Activated CD8-positive, alpha-beta memory T cell treated with anti-CD3 and anti-CD28 coated beads, Interleukin-2, amount 50 U/mL, for 1 hour (primary cell): ENCODE results near the gene ZNF484.
"Not testable (repeated sequence)": the region's sequence is repeated elsewhere in the genome, so short reads cannot be mapped to it uniquely, and the experiment has no call there.

Experiments
- DNase-seq: peaks from one replicate; pipeline ENCODE4 v3.0.0-alpha.2; 2020; ENCODE audit errors: extremely low read depth

ZNF484 gene

GRCh38 chr9:92877531-92878430 is at the start of gene ZNF484:
ZNF484 (minus strand) TSS chr9:92878038; CDS start chr9:92875029, 3,009 bp downstream.
- peak; percentile 100 for DNase-seq

GRCh38 chr9:92920437-92920836 is 42.6 kb upstream of the ZNF484 start:
- DNase-seq: no peak

- no peak for DNase-seq
Measured at GRCh38 chr9:92917176-92917800, 39.5 kb upstream of the ZNF484 start.

- no peak for DNase-seq
Measured at GRCh38 chr9:92911511-92912475, 34.0 kb upstream of the ZNF484 start.

- not testable (repeated sequence) for DNase-seq
Measured at GRCh38 chr9:92905137-92905536, 27.3 kb upstream of the ZNF484 start.

- DNase-seq: no peak
Measured at GRCh38 chr9:92897323-92897722, 19.5 kb upstream of the ZNF484 start.

GRCh38 chr9:92895812-92896436 is 18.1 kb upstream of the ZNF484 start:
- DNase-seq: no peak

GRCh38 chr9:92894711-92895362 is 17.0 kb upstream of the ZNF484 start:
- DNase-seq: no peak

- DNase-seq: not testable (repeated sequence)
Measured at GRCh38 chr9:92893916-92894610, 16.2 kb upstream of the ZNF484 start.

- DNase-seq: not testable (repeated sequence)
Measured at GRCh38 chr9:92892276-92892675, 14.4 kb upstream of the ZNF484 start.

GRCh38 chr9:92890761-92891160 is 12.9 kb upstream of the ZNF484 start:
- no peak for DNase-seq

GRCh38 chr9:92887880-92888338 is 10.1 kb upstream of the ZNF484 start:
- DNase-seq: no peak

- not testable (repeated sequence) for DNase-seq
Measured at GRCh38 chr9:92886846-92887610, 9.2 kb upstream of the ZNF484 start.

- DNase-seq: not testable (repeated sequence)
Measured at GRCh38 chr9:92883666-92884405, 6.0 kb upstream of the ZNF484 start.

- DNase-seq: no peak
Measured at GRCh38 chr9:92882276-92882675, 4.4 kb upstream of the ZNF484 start.

GRCh38 chr9:92875373-92875772 is 2.5 kb downstream of the ZNF484 start:
- DNase-seq: no peak

- no peak for DNase-seq
Measured at GRCh38 chr9:92870289-92870688, 7.5 kb downstream of the ZNF484 start.

GRCh38 chr9:92866600-92866999 is 11.2 kb downstream of the ZNF484 start:
- DNase-seq: not testable (repeated sequence)

GRCh38 chr9:92864152-92864551 is 13.7 kb downstream of the ZNF484 start:
- DNase-seq: no peak
